Raji (cell line): ENCODE results near the gene KRTAP10-8.

Source experiments
- POLR2A ChIP-seq: IDR thresholded peaks from 2 replicates; pipeline ENCODE4 v1.6.1; 2011; ENCODE audit warnings: low read depth, low read length, control low read depth; ENCODE audit not compliant: insufficient read depth

KRTAP10-8 gene

DNA sequence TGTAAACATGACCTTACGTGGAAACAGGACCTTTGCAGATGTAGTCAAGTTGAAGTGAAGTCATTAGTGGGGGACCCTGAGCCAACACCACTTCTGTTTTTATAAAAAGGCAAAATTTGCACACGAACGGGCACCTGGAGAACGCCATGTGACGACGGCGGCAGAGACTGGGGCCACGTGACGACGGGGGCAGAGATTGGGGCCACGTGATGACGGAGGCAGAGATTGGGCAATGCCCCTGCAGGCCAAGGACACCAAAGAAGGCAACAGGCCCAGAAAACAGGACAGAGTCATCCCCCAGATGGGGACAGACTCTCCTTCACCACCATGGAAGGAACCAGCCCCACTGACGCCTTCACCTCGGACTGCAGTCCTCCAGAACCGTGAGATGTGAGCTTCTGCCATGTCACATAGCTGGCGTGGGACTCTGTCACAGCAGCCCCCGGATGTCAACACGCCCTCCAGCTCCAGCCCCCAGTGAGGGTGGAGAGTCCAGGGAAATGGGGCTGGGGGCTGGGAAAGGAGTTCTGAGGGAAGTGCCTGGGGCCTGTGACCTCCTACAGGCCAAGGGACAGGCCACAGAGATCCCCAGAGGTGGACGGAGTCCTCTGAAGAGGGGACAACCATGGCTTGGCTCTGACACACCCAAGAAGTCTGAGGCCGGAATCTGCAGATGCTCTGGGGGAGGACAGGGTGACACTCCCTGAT is 38.5 kb downstream of the KRTAP10-8 start:
- no peak for TF ChIP-seq POLR2A

- no peak for TF ChIP-seq POLR2A
These were observed 39.2 kb downstream of the KRTAP10-8 start for GRCh38 chr21:44650973-44651675.

- TF ChIP-seq POLR2A, result no peak
These were observed 41.2 kb downstream of the KRTAP10-8 start for GRCh38 chr21:44653123-44653522.

DNA sequence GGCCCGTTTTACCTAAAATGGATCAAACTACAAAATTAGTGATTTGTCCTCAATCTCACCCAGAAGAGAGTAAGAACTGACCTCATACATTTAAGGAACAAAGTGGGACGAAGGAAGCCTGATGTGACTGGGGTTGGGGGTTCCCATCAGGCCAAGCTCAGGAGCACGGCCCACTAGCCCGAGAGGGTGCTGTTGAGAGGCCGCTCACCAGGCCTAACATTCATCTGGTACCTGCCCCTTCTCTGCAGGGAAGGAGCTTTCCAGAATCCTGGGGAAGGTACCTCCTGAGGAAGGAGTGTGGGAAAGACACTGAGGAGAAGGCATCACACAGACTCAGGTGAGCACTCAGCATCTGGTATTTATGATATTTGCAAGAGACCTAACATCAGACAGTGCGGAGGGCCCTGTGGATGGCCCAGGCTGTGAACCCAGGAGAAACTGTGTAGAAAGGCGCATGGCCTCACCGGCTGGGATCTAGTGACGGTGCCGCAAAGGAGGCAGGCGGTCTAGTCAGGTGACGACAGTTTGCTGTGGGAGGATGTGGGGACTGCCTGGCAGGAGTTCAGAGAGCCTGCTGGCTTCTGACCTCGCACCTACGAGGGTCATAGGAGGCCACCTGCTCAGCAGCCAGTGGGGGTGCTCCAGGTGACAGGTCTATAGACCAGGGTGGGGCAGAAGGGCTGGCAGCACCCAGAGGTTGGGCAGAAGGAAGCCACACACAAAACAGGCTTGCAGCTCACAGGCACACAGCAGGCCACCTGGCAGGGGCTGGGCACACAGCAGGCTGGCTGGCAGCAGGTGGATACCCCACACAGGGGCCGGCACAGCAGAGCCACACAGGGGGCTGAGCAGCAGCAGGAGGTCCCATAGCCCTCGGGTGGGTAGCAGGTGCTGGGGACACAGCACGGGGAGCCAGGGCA is 42.0 kb downstream of the KRTAP10-8 start:
- no peak for TF ChIP-seq POLR2A

DNA sequence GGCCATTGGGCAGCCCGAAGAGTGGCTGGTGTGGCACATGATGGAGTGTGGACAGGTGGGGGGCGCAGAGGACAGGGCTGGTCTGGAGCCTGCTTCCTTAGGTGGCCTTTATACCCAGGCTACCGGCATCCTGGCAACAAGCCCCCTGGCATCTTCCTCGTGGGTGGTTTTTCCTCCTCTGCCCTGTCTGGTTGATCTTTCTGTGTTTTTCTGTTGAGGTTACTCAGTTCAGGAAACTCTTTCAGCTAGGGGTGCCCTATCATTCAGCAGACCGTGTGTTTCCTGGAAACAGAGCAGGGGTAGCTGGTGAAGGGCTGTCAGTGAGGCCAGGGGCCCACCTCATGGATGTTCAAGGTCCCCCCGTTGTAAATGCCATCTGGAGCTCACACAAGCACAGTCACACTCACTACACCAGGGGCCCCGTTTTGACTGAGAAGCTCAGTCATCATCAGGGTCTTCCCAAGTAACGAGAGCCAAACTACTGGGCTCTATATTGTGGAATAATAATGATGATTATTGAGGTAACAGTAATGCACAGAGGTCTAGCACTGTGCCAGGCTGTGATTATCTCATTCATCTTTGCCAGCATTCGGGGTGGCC is 42.8 kb downstream of the KRTAP10-8 start, which contains the start of gene KRTAP12-4:
Gene KRTAP12-4 (minus strand): TSS at position 84 of the 600 bp plus-strand sequence. CDS start 45 bp downstream, at position 39.
- no peak for TF ChIP-seq POLR2A

DNA sequence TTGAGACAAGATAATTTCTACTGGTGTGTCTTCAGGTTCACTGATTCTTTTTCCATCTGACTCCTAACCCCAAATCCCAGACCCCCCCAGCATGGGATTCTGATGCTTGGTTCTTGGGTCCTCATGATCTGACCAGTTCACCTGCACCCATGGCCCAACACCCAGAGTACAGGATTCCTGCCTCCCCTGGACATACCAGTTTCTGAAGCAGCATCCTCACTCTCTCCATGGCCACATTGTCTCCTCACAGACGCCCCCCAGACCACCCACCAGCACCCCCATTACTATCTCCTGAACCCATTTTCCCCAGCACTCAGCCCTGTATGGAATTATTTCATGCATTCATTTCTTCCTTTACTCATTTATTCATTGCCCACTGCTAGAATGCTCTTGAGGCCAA is 45.0 kb downstream of the KRTAP10-8 start:
- TF ChIP-seq POLR2A, result no peak

- TF ChIP-seq POLR2A, result no peak
These were observed 46.0 kb downstream of the KRTAP10-8 start, which contains the start of gene KRTAP12-3 for GRCh38 chr21:44657635-44658540. Gene KRTAP12-3, plus strand, starts transcription at chr21:44657932. Its CDS starts 48 bp downstream, at chr21:44657980.

GRCh38 chr21:44658541-44658910 is 46.6 kb downstream of the KRTAP10-8 start:
- TF ChIP-seq POLR2A, result no peak

- TF ChIP-seq POLR2A, result no peak
These were observed 47.2 kb downstream of the KRTAP10-8 start for GRCh38 chr21:44658913-44659595.
